Activated T-helper 2 cell treated with anti-CD3 and anti-CD28 coated beads, Interferon-gamma antibody, Interleukin-2, Interleukin-4, amounts not matched to agents 10 μg/mL and 5 μg/mL and 100 μg/mL, durations not matched to agents 14 hours and 24 hours and 36 hours (primary cell): ENCODE measurements around the gene SPATA31A6. TPM values are rescaled to one million over a fixed set of nuclear protein-coding genes. Genes with fewer than 3 reads are reported as not detected.
"Not testable (repeated sequence)": the region's sequence is repeated elsewhere in the genome, so short reads cannot be mapped to it uniquely, and the experiment has no call there.

ENCODE experiments used
- DNase-seq: peaks from one replicate; pipeline ENCODE4 v3.0.0; 2021; ENCODE audit warnings: low spot score
- H3K27ac Mint-ChIP-seq: one replicate; pipeline ENCODE4 v1.8.0; 2021; ENCODE audit warnings: mixed read lengths
- H3K27me3 Mint-ChIP-seq: one replicate; pipeline ENCODE4 v1.8.0; 2021; ENCODE audit warnings: low read depth, mixed read lengths
- H3K36me3 Mint-ChIP-seq: one replicate; pipeline ENCODE4 v1.8.0; 2021; ENCODE audit warnings: low read depth, mixed read lengths
- H3K4me1 Mint-ChIP-seq: one replicate; pipeline ENCODE4 v1.8.0; 2021; ENCODE audit warnings: low read depth, mixed read lengths
- H3K4me3 Mint-ChIP-seq: one replicate; pipeline ENCODE4 v1.8.0; 2021; ENCODE audit warnings: low read depth, mild to moderate bottlenecking, moderate library complexity, mixed read lengths
- H3K9me3 Mint-ChIP-seq: one replicate; pipeline ENCODE4 v1.8.0; 2021; ENCODE audit warnings: mixed read lengths
- intact Hi-C: fragments of 100-400 bp; cut with micrococcal nuclease; formaldehyde crosslinking; loops from one replicate; pipeline ENCODE4 v1.15.1; 2023
- total RNA-seq: library from RNA; stranded (reverse); gene quantifications from 2 replicates; pipeline ENCODE4 v1.2.3, GENCODE V29; 2022

Gene SPATA31A6
- total RNA-seq, result not detected in 2 replicates

DNA sequence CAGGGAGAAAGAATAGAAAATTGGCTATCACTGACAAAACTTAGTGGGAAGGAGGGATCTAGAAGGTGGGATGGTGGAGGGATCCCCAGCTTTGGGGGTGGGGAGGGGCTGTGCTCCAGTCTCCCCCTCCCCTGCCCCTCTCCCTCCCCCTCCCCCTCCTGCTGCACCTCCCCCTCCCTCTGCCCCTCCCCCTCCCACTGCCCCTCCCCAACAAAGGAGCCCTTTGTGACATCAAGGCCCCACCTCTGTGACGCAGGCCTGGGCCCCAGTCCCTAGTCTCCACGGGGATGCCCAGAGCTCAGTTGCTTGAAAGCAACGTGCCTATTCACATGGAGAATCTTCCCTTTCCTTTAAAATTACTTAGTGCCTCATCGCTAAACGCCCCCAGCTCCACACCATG lies at the start of gene SPATA31A6:
Gene SPATA31A6 (plus strand): TSS at position 301 of the 400 bp plus-strand sequence. CDS start 29 bp downstream, at position 330.
- H3K27ac Mint-ChIP-seq, H3K4me3 Mint-ChIP-seq, DNase-seq, H3K36me3 Mint-ChIP-seq, intact Hi-C loops, H3K9me3 Mint-ChIP-seq, H3K4me1 Mint-ChIP-seq, H3K27me3 Mint-ChIP-seq: not testable (repeated sequence)

DNA sequence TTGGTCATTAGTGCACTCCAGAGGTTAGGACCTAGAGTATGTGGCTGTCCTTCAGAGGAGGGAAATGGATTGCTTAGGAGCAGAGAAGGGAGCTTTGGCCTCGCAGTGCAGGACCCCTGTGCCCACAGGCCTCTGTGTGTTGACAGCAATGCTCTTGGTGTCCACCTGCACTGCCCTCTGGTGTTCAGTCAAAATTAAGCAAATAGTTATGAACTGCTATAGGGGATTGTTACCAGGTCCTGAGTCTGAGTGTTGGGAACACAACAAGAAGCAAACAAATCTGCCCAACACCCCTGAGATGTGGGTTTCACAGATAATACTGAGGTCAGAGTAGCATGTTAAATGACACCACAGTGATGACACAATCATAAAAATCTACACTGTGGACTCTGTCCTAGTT lies 23.2 kb upstream of the SPATA31A6 start:
- intact Hi-C loops, result not testable (repeated sequence)

DNA sequence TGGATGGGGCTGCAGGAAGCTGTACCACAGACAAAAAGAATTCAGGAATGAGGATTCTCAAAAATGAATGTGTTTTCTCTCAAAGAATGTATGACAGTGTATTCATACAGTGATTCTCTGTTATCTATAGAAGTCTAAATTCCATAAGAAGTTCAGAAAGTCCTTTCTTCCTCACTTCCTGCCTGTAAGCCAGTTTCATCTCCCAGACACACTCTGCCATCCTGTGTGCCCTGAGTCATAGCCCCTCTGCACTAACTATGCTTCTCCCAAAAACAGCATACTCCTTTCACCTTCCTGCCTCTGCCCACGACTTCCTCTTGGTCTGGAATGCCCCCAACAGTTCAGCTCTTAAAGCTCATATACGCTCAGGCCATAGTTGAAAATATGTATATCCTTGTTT lies 36.4 kb downstream of the SPATA31A6 start:
- H3K4me1 Mint-ChIP-seq, H3K27me3 Mint-ChIP-seq, H3K4me3 Mint-ChIP-seq, DNase-seq, intact Hi-C loops, H3K9me3 Mint-ChIP-seq, H3K36me3 Mint-ChIP-seq, H3K27ac Mint-ChIP-seq: not testable (repeated sequence)

More for the DNA sequence above, 23.2 kb upstream of the SPATA31A6 start:
- not testable (repeated sequence) for DNase-seq, H3K27me3 Mint-ChIP-seq, H3K4me1 Mint-ChIP-seq, H3K4me3 Mint-ChIP-seq, H3K9me3 Mint-ChIP-seq, H3K36me3 Mint-ChIP-seq, H3K27ac Mint-ChIP-seq

DNA sequence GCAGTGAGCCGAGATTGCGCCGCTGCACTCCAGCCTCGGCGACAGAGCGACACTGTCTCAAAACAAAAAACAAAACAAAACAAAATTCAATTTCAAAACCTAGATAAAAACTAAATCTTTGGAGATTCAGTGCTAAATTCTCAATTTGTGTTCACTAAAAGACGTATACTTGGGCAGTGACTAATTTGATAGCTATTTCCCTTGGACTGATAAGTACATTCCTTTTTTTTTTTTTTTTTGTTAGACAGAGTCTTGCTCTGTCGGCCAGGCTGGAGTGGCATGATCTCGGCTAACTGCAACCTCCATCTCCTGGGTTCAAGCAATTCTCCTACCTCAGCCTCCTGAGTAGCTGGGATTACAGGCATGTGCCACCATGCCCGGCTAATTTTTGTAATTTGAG lies 39.8 kb downstream of the SPATA31A6 start:
- H3K4me3 Mint-ChIP-seq, H3K27ac Mint-ChIP-seq, H3K27me3 Mint-ChIP-seq, H3K36me3 Mint-ChIP-seq, H3K4me1 Mint-ChIP-seq, H3K9me3 Mint-ChIP-seq, DNase-seq, intact Hi-C loops: not testable (repeated sequence)

DNA sequence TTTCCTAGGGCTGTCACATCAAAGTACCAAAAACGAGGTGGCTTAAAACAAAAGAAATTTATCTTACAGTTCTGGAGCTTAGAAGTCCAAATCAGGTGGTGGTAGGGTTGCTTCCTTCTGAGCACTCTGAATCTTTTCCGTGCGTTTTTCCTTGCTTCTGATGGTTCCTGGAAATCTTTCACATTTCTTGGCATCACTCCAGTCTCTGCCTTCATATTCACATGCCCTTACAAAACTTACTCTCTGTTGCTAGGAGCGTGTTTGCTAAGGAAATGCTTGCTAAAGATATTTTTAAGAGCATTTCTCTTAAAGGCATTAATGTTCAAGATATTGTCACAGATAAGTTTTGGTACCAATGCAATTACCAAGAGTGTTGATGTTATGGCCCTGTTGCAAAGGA lies 49.6 kb downstream of the SPATA31A6 start:
- DNase-seq, H3K27me3 Mint-ChIP-seq, H3K4me1 Mint-ChIP-seq, H3K4me3 Mint-ChIP-seq, H3K9me3 Mint-ChIP-seq, intact Hi-C loops, H3K36me3 Mint-ChIP-seq, H3K27ac Mint-ChIP-seq: not testable (repeated sequence)

DNA sequence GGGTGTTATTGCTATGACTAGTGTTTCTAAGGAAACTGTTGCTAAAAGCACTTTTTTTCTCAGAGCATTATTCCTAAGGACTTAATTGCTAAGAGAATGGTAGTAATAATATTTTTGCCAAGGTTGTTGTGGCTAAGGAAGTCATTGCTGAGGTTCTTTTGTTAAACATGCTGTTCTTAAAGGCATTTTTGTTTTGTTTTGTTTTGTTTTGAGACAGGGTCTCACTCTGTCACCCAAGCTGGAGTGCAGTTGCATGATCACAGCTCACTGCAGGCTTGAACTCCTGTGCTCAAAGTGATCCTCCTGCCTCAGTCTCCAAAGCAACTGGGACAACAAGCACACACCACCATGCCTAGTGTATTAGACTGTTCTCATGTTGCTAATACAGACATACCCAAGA lies 51.2 kb downstream of the SPATA31A6 start:
- H3K27me3 Mint-ChIP-seq, result not testable (repeated sequence)

DNA sequence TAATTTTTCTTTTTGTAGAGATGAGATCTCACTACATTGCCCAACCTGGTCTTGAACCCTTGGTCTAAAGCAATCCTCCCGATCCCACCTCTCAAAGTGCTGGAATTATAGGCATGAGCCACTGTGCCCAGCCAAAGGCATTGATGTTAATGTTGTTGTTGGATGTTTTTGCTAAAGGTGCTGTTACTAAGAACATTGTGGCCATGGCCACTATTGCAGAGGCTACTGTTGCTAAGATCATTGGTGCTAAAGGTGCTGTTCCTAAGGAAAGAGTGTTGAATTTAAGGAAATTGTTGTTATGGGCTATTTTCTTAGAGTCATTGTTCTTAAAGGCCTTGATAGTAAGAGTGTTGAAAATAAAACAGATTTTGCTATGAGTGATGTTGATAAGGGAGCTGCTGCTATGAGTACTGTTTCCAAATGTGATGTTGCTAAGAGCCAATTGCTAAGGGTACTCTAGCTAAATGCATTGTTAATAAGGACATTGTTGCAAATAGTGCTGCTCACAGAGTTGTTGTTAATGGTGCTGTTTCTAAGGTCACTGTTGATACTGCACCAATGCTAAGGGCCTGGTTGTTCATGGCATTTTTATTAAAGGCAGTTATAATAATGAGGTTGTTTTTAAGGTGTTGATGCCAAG lies 52.0 kb downstream of the SPATA31A6 start:
- H3K27me3 Mint-ChIP-seq, DNase-seq, intact Hi-C loops, H3K4me3 Mint-ChIP-seq, H3K9me3 Mint-ChIP-seq, H3K27ac Mint-ChIP-seq, H3K4me1 Mint-ChIP-seq, H3K36me3 Mint-ChIP-seq: not testable (repeated sequence)

More for the DNA sequence above, 51.2 kb downstream of the SPATA31A6 start:
- DNase-seq, H3K27ac Mint-ChIP-seq, H3K4me3 Mint-ChIP-seq, H3K4me1 Mint-ChIP-seq, H3K36me3 Mint-ChIP-seq, intact Hi-C loops, H3K9me3 Mint-ChIP-seq: not testable (repeated sequence)

DNA sequence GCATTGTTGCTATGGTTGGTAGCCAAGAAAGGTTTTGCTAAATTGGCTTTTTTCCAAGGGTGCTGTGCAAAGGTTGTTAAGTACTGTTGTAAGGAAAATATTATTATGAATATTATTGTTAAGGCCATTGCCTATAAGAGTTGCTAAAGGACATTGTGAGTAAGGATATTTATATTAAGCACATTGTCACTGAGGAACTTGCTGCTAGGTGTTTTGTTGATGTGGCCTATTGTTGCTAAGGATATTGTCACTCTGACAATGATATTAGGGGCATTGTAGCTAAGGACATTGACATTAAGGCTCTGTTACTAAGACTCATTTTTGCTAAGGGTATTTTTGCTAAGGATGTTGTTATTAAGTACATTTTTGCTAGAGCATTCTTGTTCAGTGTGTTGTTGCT lies 52.6 kb downstream of the SPATA31A6 start:
- H3K9me3 Mint-ChIP-seq, DNase-seq, H3K27me3 Mint-ChIP-seq, H3K4me1 Mint-ChIP-seq, H3K4me3 Mint-ChIP-seq, H3K36me3 Mint-ChIP-seq, H3K27ac Mint-ChIP-seq, intact Hi-C loops: not testable (repeated sequence)

DNA sequence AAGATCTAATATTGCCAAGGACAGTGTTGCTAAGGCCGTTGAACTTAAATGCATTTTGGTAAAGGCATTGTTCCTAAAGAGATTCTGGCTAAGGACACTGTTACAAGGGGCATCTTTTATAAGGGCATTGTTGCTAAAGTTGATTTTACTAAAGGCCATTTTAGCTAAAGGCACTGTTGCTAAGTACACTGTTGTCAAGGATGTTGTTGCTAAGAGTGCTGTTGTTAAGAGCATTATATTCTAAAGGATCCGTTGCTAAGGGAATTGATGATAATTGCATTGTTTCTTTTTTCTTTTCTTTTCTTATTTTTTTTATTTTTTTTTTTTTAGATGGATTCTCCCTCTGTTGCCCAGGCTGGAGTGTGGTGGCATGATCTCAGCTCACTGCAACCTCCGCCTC lies 53.9 kb downstream of the SPATA31A6 start:
- intact Hi-C loops, H3K27me3 Mint-ChIP-seq: not testable (repeated sequence)

DNA sequence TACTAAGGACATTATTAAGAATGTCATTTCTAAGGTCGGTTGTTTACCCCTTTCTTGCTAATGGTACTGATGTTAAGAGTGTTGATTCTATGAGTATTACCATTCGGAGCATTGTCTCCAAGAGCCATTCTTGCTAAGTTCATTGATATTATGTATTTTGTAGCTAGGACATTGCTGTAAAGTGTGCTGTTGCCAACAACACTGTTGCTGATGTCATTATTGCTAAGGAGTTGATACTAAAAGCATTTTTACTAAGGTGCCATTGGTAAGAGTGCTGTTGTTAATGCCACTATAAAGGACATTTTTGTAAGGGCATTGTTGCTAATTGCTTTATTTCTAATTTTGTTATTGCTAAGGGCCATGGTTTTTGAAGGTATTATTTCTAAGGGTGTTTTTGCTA lies 55.4 kb downstream of the SPATA31A6 start:
- H3K4me3 Mint-ChIP-seq, DNase-seq, H3K27ac Mint-ChIP-seq, H3K4me1 Mint-ChIP-seq, H3K36me3 Mint-ChIP-seq, intact Hi-C loops, H3K27me3 Mint-ChIP-seq, H3K9me3 Mint-ChIP-seq: not testable (repeated sequence)

More for the DNA sequence above, 53.9 kb downstream of the SPATA31A6 start:
- H3K4me1 Mint-ChIP-seq, H3K9me3 Mint-ChIP-seq, H3K36me3 Mint-ChIP-seq, H3K4me3 Mint-ChIP-seq, DNase-seq, H3K27ac Mint-ChIP-seq: not testable (repeated sequence)

Other genes with a start within 250 kb of the SPATA31A6 start
- gene CNTNAP3B, start 54.2 kb upstream of the SPATA31A6 start, total RNA-seq, result not detected in 2 replicates